ENCODE measurements around the gene GARIN5B. TPM values are rescaled to one million over a fixed set of nuclear protein-coding genes. Genes with fewer than 3 reads are reported as not detected.

GARIN5B gene
- polyA plus RNA-seq, 3 donors, result not detected

DNA sequence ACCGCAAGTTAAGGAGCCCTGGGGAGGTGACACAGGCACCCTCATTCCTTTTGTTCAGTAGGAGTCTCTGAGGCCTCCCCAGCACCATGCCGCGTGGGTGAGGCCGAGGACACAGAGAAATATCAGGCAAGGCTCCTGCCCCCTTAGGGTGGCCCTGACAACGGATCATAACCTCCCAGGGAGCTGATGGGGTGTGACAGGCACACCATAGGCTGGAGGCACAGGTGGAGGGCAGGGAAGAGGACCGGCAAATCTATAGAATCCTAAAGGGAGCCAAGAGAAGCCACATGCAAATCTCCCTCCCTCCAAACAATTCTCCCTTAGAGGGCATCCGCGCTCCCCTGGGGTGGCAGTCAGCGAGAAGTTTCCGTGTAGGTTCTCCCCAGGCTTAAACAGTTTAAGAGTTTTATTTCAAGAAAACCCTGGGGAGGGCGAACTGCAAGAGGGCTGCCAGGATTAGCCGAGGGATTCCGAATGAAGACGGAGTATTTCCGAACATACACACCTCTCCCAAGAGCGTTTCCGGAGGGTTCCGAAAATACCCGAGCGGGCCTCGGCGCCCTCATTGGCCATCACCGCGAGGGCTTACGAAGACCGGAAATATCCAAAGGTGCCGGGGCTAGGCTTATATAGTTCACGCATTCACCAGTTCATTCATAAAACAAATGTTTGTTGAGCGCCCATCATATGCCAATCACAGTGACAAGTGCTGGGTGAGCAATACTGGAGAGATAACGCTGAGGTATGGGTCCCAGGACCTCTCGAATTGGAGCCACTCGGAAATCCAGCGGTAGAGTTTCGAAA, 22.1 kb upstream of the GARIN5B start:
- H3K36me3 Mint-ChIP-seq, result peaks cover 35 to 39% of the 10 kb centered on the region in 2 donors
- H3K79me2 ChIP-seq (ENCODE audit: insufficient read depth, low read length), result peaks cover 43% of the 10 kb centered on the region
- H3K9me3 Mint-ChIP-seq, result peaks cover 0 to 2% (median 0%) of the 10 kb centered on the region in 7 donors
- peak overlapping the region; percentile 100 for H3K4me3 Mint-ChIP-seq
- intact Hi-C loops (cut with micrococcal nuclease), result loop anchor here (2.0 to 5.0 kb wide), 5 partner anchors 43 to 93 kb away; partner anchors contain the start of gene KMT5C (in 1 of the 2)
- peaks cover 57% of the 10 kb centered on the region for H3K4me1 Mint-ChIP-seq
- 13% methylated on average over 18 of the region's 34 CpGs for WGBS (ENCODE audit: insufficient coverage)
- H3K9me3 ChIP-seq (replicated peaks in 1 of 2; ENCODE audit: control insufficient read depth in 1 of 2, insufficient read depth in 1 of 2, low read length in 2 of 2), result no peaks in the 10 kb centered on the region
- H3K27me3 ChIP-seq (ENCODE audit: control insufficient read depth in 2 of 2, insufficient read depth in 2 of 2, low read length in 2 of 2), result no peaks in the 10 kb centered on the region
- H3K27ac ChIP-seq (ENCODE audit: low read depth in 1 of 2, low read length in 2 of 2), result peak overlapping the region; percentile 63 to 93
- H4K20me1 ChIP-seq (ENCODE audit: insufficient read depth, low read length), result peaks cover 43% of the 10 kb centered on the region
- H3K27ac Mint-ChIP-seq, result peak overlapping the region; percentile 90 to 99 (median 97)
- DNase-seq, result peak; percentile 88 to 94 (median 88)
- TF ChIP-seq, protein P1, sequence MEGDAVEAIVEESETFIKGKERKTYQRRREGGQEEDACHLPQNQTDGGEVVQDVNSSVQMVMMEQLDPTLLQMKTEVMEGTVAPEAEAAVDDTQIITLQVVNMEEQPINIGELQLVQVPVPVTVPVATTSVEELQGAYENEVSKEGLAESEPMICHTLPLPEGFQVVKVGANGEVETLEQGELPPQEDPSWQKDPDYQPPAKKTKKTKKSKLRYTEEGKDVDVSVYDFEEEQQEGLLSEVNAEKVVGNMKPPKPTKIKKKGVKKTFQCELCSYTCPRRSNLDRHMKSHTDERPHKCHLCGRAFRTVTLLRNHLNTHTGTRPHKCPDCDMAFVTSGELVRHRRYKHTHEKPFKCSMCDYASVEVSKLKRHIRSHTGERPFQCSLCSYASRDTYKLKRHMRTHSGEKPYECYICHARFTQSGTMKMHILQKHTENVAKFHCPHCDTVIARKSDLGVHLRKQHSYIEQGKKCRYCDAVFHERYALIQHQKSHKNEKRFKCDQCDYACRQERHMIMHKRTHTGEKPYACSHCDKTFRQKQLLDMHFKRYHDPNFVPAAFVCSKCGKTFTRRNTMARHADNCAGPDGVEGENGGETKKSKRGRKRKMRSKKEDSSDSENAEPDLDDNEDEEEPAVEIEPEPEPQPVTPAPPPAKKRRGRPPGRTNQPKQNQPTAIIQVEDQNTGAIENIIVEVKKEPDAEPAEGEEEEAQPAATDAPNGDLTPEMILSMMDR (IDR thresholded peaks at IDR 0.05), result no peak
- peaks cover 4 to 14% (median 10%) of the 10 kb centered on the region in 3 donors for H3K27me3 Mint-ChIP-seq (ENCODE audit: low read depth in 3 of 3)
- peak overlapping the region; percentile 90 for H2AFZ ChIP-seq (ENCODE audit: insufficient read depth, low read depth, low read length, poor library complexity, severe bottlenecking)
- H3K4me3 ChIP-seq (replicated peaks in 1 of 3; ENCODE audit: low read depth in 2 of 3, low read length in 3 of 3), result peak overlapping the region; percentile 43 to 95 (median 92)
- peaks cover 30 to 32% of the 10 kb centered on the region in 2 donors for H3K36me3 ChIP-seq (replicated peaks in 1 of 2; ENCODE audit: control insufficient read depth in 1 of 2, insufficient read depth in 2 of 2, low read length in 2 of 2)
- H3K4me2 ChIP-seq (replicated peaks; ENCODE audit: extremely low read depth, low read length, poor library complexity, severe bottlenecking), result peak overlapping the region; percentile 99
- H3K4me1 ChIP-seq (ENCODE audit: control insufficient read depth in 1 of 2, insufficient read depth in 2 of 2, low read length in 2 of 2), result peaks cover 43 to 56% of the 10 kb centered on the region in 2 donors
- H3K9ac ChIP-seq (ENCODE audit: insufficient read depth, low read length, poor library complexity, severe bottlenecking), result peak overlapping the region; percentile 83

DNA sequence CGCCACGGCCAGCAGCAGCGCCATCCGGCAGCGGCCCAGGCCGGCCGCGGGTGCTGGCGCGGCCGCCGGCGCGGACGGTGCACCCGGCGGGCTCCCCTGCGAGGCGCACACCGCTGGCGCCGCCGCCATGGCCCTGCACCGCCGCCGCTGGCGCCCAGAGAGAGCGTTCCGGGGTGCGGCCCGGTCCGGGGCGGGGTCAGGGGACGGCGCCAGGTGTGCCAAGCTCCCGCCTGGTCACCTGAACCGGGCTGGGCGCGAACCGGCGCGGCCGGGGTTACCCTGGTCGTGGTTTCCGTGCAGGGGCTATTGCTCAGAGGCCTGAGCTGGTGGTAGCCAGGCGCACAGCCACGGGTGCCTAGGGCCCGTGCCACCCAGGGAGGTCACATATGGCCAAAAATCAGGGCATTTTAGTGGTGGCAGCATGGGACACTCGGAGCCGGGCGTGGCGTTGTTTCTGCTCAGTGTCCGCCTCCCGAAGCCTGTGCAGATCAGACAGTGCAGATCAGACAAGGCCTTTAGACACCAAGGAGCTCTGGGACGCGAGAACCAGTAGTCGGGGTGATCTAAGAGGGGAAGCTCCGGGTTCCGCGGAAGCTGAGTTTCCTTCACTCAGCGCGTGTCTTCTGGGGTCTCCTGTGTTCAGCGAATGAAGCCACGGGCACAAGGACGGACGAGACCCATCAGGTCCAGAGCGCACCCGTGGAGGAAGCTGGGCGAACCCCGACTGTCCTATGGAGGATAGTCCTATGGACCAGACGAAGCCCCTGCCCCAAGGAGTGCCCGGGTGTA, 21.3 kb upstream of the GARIN5B start, which contains the start of gene TMEM238:
TSS of gene TMEM238 (minus strand) at position 162 of the 789 bp plus-strand sequence. CDS start at position 129, 33 bp downstream.
- Histone ChIP-seq H3K27ac (ENCODE audit: low read depth in 1 of 2, low read length in 2 of 2) (peak within 1 kb of the TSS; percentile 63 to 93), H3K79me2 (ENCODE audit: insufficient read depth, low read length) (peaks cover 36% of the 10 kb centered on the region), H3K9me3 (replicated peaks in 1 of 2; ENCODE audit: control insufficient read depth in 1 of 2, insufficient read depth in 1 of 2, low read length in 2 of 2) (no peaks in the 10 kb centered on the region), H3K4me2 (replicated peaks; ENCODE audit: extremely low read depth, low read length, poor library complexity, severe bottlenecking) (peak within 1 kb of the TSS; percentile 99), H3K9ac (ENCODE audit: insufficient read depth, low read length, poor library complexity, severe bottlenecking) (peak within 1 kb of the TSS; percentile 83), H4K20me1 (ENCODE audit: insufficient read depth, low read length) (peaks cover 35% of the 10 kb centered on the region), H2AFZ (ENCODE audit: insufficient read depth, low read depth, low read length, poor library complexity, severe bottlenecking) (peak within 1 kb of the TSS; percentile 90), H3K27me3 (ENCODE audit: control insufficient read depth in 2 of 2, insufficient read depth in 2 of 2, low read length in 2 of 2) (no peaks in the 10 kb centered on the region), H3K4me3 (replicated peaks in 1 of 3; ENCODE audit: low read depth in 2 of 3, low read length in 3 of 3) (peak within 1 kb of the TSS; percentile 43 to 95 (median 92)), H3K4me1 (ENCODE audit: control insufficient read depth in 1 of 2, insufficient read depth in 2 of 2, low read length in 2 of 2) (peaks cover 43 to 55% of the 10 kb centered on the region in 2 donors), H3K36me3 (replicated peaks in 1 of 2; ENCODE audit: control insufficient read depth in 1 of 2, insufficient read depth in 2 of 2, low read length in 2 of 2) (peaks cover 22 to 24% of the 10 kb centered on the region in 2 donors)
- 12% methylated on average over 72 of the region's 72 CpGs for WGBS (ENCODE audit: insufficient coverage)
- DNase-seq, result peak in 1 of 3 donors; percentile 20
- peaks cover 0 to 3% (median 0%) of the 10 kb centered on the region in 7 donors for H3K9me3 Mint-ChIP-seq
- peak within 1 kb of the TSS; percentile 90 to 99 (median 97) for H3K27ac Mint-ChIP-seq
- TF ChIP-seq, protein P1 (IDR thresholded peaks at IDR 0.05), result no peak
- H3K27me3 Mint-ChIP-seq (ENCODE audit: low read depth in 3 of 3), result peaks cover 6 to 15% (median 11%) of the 10 kb centered on the region in 3 donors
- intact Hi-C loops (cut with micrococcal nuclease), result loop anchor here (2.0 to 5.0 kb wide), 5 partner anchors 42 to 92 kb away; partner anchors contain the start of gene KMT5C (in 1 of the 2)
- peaks cover 27 to 31% of the 10 kb centered on the region in 2 donors for H3K36me3 Mint-ChIP-seq
- peaks cover 50% of the 10 kb centered on the region for H3K4me1 Mint-ChIP-seq
- peak within 1 kb of the TSS; percentile 100 for H3K4me3 Mint-ChIP-seq
